Neuronal stem cell (in vitro differentiated cells): Measurements from ENCODE around the gene CASD1. TPM values are rescaled to one million over a fixed set of nuclear protein-coding genes. Genes with fewer than 3 reads are reported as not detected.

Experiments used
- DNase-seq: peaks from one replicate; pipeline ENCODE4 v3.0.0-alpha.2; 2013; ENCODE audit warnings: low spot score
- H2AFZ ChIP-seq: one replicate; pipeline ENCODE4 v1.6.1; 2013; ENCODE audit warnings: mild to moderate bottlenecking, low read length, inconsistent platforms
- H2AK5ac ChIP-seq: 2 replicates; pipeline ENCODE4 v1.6.1; 2013; ENCODE audit warnings: low read depth, mild to moderate bottlenecking, inconsistent platforms, low read length, moderate library complexity, mixed read lengths
- H2BK120ac ChIP-seq: 2 replicates; pipeline ENCODE4 v1.6.1; 2013; ENCODE audit warnings: low read depth, mild to moderate bottlenecking, inconsistent platforms, low read length, moderate library complexity, mixed read lengths
- H2BK12ac ChIP-seq: one replicate; pipeline ENCODE4 v1.6.1; 2013; ENCODE audit warnings: low read length, inconsistent platforms
- H2BK15ac ChIP-seq: 2 replicates; pipeline ENCODE4 v1.6.1; 2013; ENCODE audit warnings: mild to moderate bottlenecking, low read length, inconsistent platforms, mixed read lengths
- H2BK5ac ChIP-seq: one replicate; pipeline ENCODE4 v1.6.1; 2013; ENCODE audit warnings: inconsistent platforms, mild to moderate bottlenecking, low read length, moderate library complexity
- H3K14ac ChIP-seq: one replicate; pipeline ENCODE4 v1.6.1; 2013; ENCODE audit warnings: low read length, inconsistent platforms
- H3K18ac ChIP-seq: 2 replicates; pipeline ENCODE4 v1.6.1; 2013; ENCODE audit warnings: low read length, inconsistent platforms
- H3K23ac ChIP-seq: 2 replicates; pipeline ENCODE4 v1.6.1; 2013; ENCODE audit warnings: low read depth, mild to moderate bottlenecking, mixed read lengths, low read length, inconsistent platforms; ENCODE audit not compliant: poor library complexity
- H3K27ac ChIP-seq: replicated peaks from 3 replicates; pipeline ENCODE4 v1.5.1; 2013; ENCODE audit warnings: low read length, inconsistent platforms
- H3K27me3 ChIP-seq, 3 experiments: 2 replicates each; pipeline ENCODE4 v1.6.1; 2013; ENCODE audit warnings: low read length in 3 of 3, mild to moderate bottlenecking in 2 of 3, inconsistent platforms in 1 of 3, low read depth in 1 of 3, mixed read lengths in 1 of 3, moderate library complexity in 1 of 3; ENCODE audit not compliant: control insufficient read depth in 3 of 3, insufficient read depth in 3 of 3
- H3K36me3 ChIP-seq, 2 donors: replicated peaks in 1 of 2; 2 replicates each; pipeline ENCODE4 v1.6.1; 2013; ENCODE audit warnings: low read length in 2 of 2; ENCODE audit not compliant: control insufficient read depth in 2 of 2, insufficient read depth in 2 of 2
- H3K4ac ChIP-seq: 2 replicates; pipeline ENCODE4 v1.6.1; 2013; ENCODE audit warnings: inconsistent platforms, mild to moderate bottlenecking, low read length, moderate library complexity
- H3K4me1 ChIP-seq, 2 donors: 1 replicate in 1 of 2; 2 replicates in 1 of 2; pipeline ENCODE4 v1.6.1; 2013; ENCODE audit warnings: low read length in 2 of 2, low read depth in 1 of 2; ENCODE audit not compliant: control insufficient read depth in 2 of 2, insufficient read depth in 1 of 2
- H3K4me2 ChIP-seq: one replicate; pipeline ENCODE4 v1.6.1; 2013; ENCODE audit warnings: mild to moderate bottlenecking, low read length, inconsistent platforms; ENCODE audit not compliant: insufficient read depth, poor library complexity, severe bottlenecking
- H3K4me3 ChIP-seq, 2 donors: 2 replicates each; pipeline ENCODE4 v1.5.1; 2013; ENCODE audit warnings: low read length in 2 of 2, mild to moderate bottlenecking in 2 of 2, inconsistent platforms in 1 of 2, moderate library complexity in 1 of 2
- H3K79me1 ChIP-seq: one replicate; pipeline ENCODE4 v1.6.1; 2013; ENCODE audit warnings: low read depth, mild to moderate bottlenecking, inconsistent platforms, low read length, moderate library complexity
- H3K9ac ChIP-seq: one replicate; pipeline ENCODE4 v1.6.1; 2013; ENCODE audit warnings: mild to moderate bottlenecking, low read depth, low read length, inconsistent platforms; ENCODE audit not compliant: poor library complexity
- H3K9me3 ChIP-seq, 2 donors: replicated peaks in 1 of 2; 2 replicates each; pipeline versions ENCODE3 to v1.6.1; 2013; ENCODE audit warnings: low read length in 2 of 2, mild to moderate bottlenecking in 2 of 2, inconsistent platforms in 1 of 2, low read depth in 1 of 2, mixed read lengths in 1 of 2, moderate library complexity in 1 of 2; ENCODE audit not compliant: control insufficient read depth in 2 of 2, insufficient read depth in 1 of 2
- H4K8ac ChIP-seq: one replicate; pipeline ENCODE4 v1.6.1; 2013; ENCODE audit warnings: low read depth, mild to moderate bottlenecking, inconsistent platforms, low read length, moderate library complexity
- H4K91ac ChIP-seq: one replicate; pipeline ENCODE4 v1.6.1; 2013; ENCODE audit warnings: low read length, low read depth, mild to moderate bottlenecking, inconsistent platforms; ENCODE audit not compliant: poor library complexity
- WGBS, 2 donors: extraction: QIAGEN DNeasy Blood & Tissue Kit; methylation state at CpG; one replicate each; pipeline ENCODE4 v1.1.7; 2013; ENCODE audit warnings: missing lambda C conversion rate in 2 of 2, mixed read lengths in 1 of 2; ENCODE audit not compliant: insufficient read length in 2 of 2, insufficient replicate concordance in 1 of 2; ENCODE audit errors: extremely low coverage in 2 of 2; 5-methylcytosine and 5-hydroxymethylcytosine counted together
- small RNA-seq: library from polyadenylated mRNA; stranded (forward); fragments of <200 nt; extraction: miRNeasy Mini kit (QIAGEN cat#:217004); gene quantifications from one replicate; pipeline ENCODE3, GENCODE V24; 2013; ENCODE audit not compliant: insufficient read depth

CASD1 gene

GRCh38 chr7:94605031-94605430 lies 95.4 kb downstream of the CASD1 start:
- Histone ChIP-seq H4K91ac (no peak overlapping the region), H3K36me3 (peaks cover 0 to 27% of the 10 kb centered on the region in 2 donors), H4K8ac (no peak overlapping the region), H3K9me3 (peaks cover 0 to 24% of the 10 kb centered on the region in 2 donors), H2AFZ (no peak overlapping the region), H3K27ac (no peak overlapping the region), H3K14ac (no peak overlapping the region), H3K4ac (no peak overlapping the region), H3K18ac (no peak overlapping the region), H3K4me2 (no peak overlapping the region), H3K79me1 (no peaks in the 10 kb centered on the region), H2BK15ac (no peak overlapping the region), H3K9ac (no peak overlapping the region), H3K23ac (no peak overlapping the region), H3K27me3 (no peaks in the 10 kb centered on the region), H3K4me3 (no peak overlapping the region), H2BK5ac (no peak overlapping the region), H3K4me1 (no peaks in the 10 kb centered on the region), H2BK120ac (no peak overlapping the region), H2BK12ac (no peak overlapping the region), H2AK5ac (no peak overlapping the region)
- no CpG with 5 or more reads among the region's 1 CpG for WGBS, 2 donors
- no peak for DNase-seq

Small RNAs within 50 kb of the gene (small RNA-seq; reads per million reads assigned to genes)
- not detected for gene RNU6-1328P
